HL-60 (cell line): Measurements from ENCODE around the gene NECTIN2.

Experiments
- DNase-seq, 2 experiments: peaks; one replicate each; pipeline ENCODE4 v3.0.0-alpha.2; 2010 to 2020; ENCODE audit warnings: low read depth in 1 of 2, low spot score in 1 of 2
- H3K27ac ChIP-seq: fragments of 250-450 bp; sonication (Bioruptor Pico); replicated peaks from 2 replicates; pipeline ENCODE4 v1.5.1; 2020; ENCODE audit warnings: mild to moderate bottlenecking, moderate library complexity
- H3K27me3 ChIP-seq: fragments of 250-450 bp; sonication (Bioruptor Pico); 2 replicates; pipeline ENCODE4 v1.5.1; 2021; ENCODE audit warnings: mild to moderate bottlenecking, moderate library complexity; ENCODE audit not compliant: insufficient read depth, poor library complexity, severe bottlenecking
- H3K4me3 ChIP-seq: replicated peaks from 2 replicates; pipeline ENCODE4 v1.5.1; 2011; ENCODE audit warnings: mild to moderate bottlenecking, control low read depth, low read length; ENCODE audit not compliant: insufficient read depth
- GABPA ChIP-seq: IDR thresholded peaks from 2 replicates; pipeline ENCODE4 v1.6.1; 2012; ENCODE audit warnings: low read depth
- POLR2AphosphoS5 ChIP-seq: IDR thresholded peaks from 2 replicates; pipeline ENCODE4 v1.6.1; 2012; ENCODE audit warnings: low read depth
- SPI1 ChIP-seq: IDR thresholded peaks from 2 replicates; pipeline ENCODE4 v1.6.1; 2012; ENCODE audit warnings: low read depth, mild to moderate bottlenecking, borderline replicate concordance
- TF ChIP-seq, protein P1 (sequence below): IDR thresholded peaks from 2 replicates; pipeline ENCODE4 v1.6.1; 2012; ENCODE audit warnings: low read depth; ENCODE audit not compliant: insufficient replicate concordance
- TF ChIP-seq, protein P2 (sequence below): IDR thresholded peaks from one replicate; pipeline ENCODE4 v1.5.1; 2011; ENCODE audit warnings: low read length, control low read depth, inconsistent platforms; ENCODE audit not compliant: insufficient read depth

Gene NECTIN2

GRCh38 chr19:44807162-44807561, 38.9 kb upstream of the NECTIN2 start:
- Histone ChIP-seq H3K4me3 (no peak overlapping the region), H3K27ac (no peak overlapping the region), H3K27me3 (peaks cover 21% of the 10 kb centered on the region)
- no peak for DNase-seq
- TF ChIP-seq GABPA: no peak
- TF ChIP-seq, protein P1, sequence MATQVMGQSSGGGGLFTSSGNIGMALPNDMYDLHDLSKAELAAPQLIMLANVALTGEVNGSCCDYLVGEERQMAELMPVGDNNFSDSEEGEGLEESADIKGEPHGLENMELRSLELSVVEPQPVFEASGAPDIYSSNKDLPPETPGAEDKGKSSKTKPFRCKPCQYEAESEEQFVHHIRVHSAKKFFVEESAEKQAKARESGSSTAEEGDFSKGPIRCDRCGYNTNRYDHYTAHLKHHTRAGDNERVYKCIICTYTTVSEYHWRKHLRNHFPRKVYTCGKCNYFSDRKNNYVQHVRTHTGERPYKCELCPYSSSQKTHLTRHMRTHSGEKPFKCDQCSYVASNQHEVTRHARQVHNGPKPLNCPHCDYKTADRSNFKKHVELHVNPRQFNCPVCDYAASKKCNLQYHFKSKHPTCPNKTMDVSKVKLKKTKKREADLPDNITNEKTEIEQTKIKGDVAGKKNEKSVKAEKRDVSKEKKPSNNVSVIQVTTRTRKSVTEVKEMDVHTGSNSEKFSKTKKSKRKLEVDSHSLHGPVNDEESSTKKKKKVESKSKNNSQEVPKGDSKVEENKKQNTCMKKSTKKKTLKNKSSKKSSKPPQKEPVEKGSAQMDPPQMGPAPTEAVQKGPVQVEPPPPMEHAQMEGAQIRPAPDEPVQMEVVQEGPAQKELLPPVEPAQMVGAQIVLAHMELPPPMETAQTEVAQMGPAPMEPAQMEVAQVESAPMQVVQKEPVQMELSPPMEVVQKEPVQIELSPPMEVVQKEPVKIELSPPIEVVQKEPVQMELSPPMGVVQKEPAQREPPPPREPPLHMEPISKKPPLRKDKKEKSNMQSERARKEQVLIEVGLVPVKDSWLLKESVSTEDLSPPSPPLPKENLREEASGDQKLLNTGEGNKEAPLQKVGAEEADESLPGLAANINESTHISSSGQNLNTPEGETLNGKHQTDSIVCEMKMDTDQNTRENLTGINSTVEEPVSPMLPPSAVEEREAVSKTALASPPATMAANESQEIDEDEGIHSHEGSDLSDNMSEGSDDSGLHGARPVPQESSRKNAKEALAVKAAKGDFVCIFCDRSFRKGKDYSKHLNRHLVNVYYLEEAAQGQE: no peak
- TF ChIP-seq, protein P2, sequence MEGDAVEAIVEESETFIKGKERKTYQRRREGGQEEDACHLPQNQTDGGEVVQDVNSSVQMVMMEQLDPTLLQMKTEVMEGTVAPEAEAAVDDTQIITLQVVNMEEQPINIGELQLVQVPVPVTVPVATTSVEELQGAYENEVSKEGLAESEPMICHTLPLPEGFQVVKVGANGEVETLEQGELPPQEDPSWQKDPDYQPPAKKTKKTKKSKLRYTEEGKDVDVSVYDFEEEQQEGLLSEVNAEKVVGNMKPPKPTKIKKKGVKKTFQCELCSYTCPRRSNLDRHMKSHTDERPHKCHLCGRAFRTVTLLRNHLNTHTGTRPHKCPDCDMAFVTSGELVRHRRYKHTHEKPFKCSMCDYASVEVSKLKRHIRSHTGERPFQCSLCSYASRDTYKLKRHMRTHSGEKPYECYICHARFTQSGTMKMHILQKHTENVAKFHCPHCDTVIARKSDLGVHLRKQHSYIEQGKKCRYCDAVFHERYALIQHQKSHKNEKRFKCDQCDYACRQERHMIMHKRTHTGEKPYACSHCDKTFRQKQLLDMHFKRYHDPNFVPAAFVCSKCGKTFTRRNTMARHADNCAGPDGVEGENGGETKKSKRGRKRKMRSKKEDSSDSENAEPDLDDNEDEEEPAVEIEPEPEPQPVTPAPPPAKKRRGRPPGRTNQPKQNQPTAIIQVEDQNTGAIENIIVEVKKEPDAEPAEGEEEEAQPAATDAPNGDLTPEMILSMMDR: no peak
- TF ChIP-seq SPI1: no peak
- TF ChIP-seq POLR2AphosphoS5: no peak

DNA sequence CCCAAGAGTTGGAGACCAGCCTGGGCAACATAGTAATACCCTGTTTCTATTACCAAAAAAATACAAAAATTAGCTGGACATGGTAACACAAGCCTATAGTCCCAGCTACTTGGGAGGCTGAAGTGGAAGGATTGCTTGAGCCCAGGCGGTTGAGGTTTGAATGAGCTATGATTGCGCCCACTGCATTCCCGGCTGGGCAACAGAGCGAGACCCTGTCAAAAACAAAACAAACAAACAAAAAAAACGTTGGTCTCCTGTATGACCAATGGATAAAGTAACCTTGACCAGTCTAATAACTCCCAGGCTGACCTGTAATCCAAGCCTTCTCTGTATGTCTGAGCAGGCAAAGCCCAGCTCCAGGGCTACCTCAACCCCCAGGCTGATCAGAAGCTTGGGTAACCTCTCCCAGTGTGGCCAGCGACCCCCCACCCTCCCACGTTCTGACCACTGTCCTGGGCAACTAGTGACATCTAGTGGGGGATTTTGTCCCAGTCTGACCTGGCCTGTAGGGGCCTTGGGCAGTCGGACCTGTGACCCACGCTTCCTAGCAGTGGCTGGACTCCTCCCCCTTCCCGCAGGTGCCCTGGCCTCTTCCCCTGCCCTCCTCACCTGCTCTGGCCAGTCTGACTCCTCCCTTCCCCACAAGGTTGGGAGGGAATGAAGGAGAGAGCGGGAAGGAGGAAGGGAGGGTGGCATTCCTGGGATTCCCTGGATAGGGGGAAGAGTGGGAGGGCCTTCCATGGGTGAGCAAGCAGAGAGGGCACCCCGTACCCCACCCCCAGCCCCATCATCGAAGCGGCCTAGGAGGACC, 38.2 kb upstream of the NECTIN2 start:
- no peak for TF ChIP-seq SPI1
- DNase-seq: no peak
- Histone ChIP-seq H3K4me3 (no peak overlapping the region), H3K27me3 (peaks cover 21% of the 10 kb centered on the region), H3K27ac (no peak overlapping the region)

- no peak within 1 kb of the TSS for H3K27ac ChIP-seq
- DNase-seq: no peak
- peaks cover 21% of the 10 kb centered on the region for H3K27me3 ChIP-seq
- TF ChIP-seq POLR2AphosphoS5 (no peak), GABPA (no peak), SPI1 (no peak)
- TF ChIP-seq, protein P2: no peak
- TF ChIP-seq, protein P1: no peak
- no peak within 1 kb of the TSS for H3K4me3 ChIP-seq
Measured at GRCh38 chr19:44808463-44809371, 37.4 kb upstream of the NECTIN2 start, which contains the start of gene BCAM. TSS of gene BCAM (plus strand) at chr19:44809103. CDS start at chr19:44809125, 22 bp downstream.

GRCh38 chr19:44809577-44810233, 36.4 kb upstream of the NECTIN2 start:
- Histone ChIP-seq H3K27me3 (peaks cover 21% of the 10 kb centered on the region), H3K27ac (no peak overlapping the region), H3K4me3 (no peak overlapping the region)
- TF ChIP-seq, protein P1: no peak
- TF ChIP-seq GABPA (no peak), SPI1 (no peak), POLR2AphosphoS5 (no peak)
- TF ChIP-seq, protein P2: no peak
- no peak for DNase-seq
